Muscle layer of duodenum (tissue), 2 donors: ENCODE data around the gene OPCML.

Experiments used
- H3K27ac ChIP-seq: one replicate; pipeline ENCODE4 v1.7.0; 2013; ENCODE audit warnings: mild to moderate bottlenecking, low read length
- H3K27me3 ChIP-seq: one replicate; pipeline ENCODE4 v1.7.0; 2013; ENCODE audit warnings: low read depth, mild to moderate bottlenecking, control low read depth, low read length
- H3K36me3 ChIP-seq, 2 donors: one replicate each; pipeline ENCODE4 v1.7.0; 2013; ENCODE audit warnings: low read length in 2 of 2, control low read depth in 1 of 2, mild to moderate bottlenecking in 1 of 2; ENCODE audit not compliant: insufficient read depth in 2 of 2, control insufficient read depth in 1 of 2
- H3K4me1 ChIP-seq, 2 donors: one replicate each; pipeline ENCODE4 v1.7.0; 2013; ENCODE audit warnings: low read length in 2 of 2, mild to moderate bottlenecking in 2 of 2, control low read depth in 1 of 2, moderate library complexity in 1 of 2; ENCODE audit not compliant: insufficient read depth in 2 of 2, control insufficient read depth in 1 of 2
- H3K4me3 ChIP-seq, 2 donors: one replicate each; pipeline ENCODE4 v1.7.0; 2013; ENCODE audit warnings: low read length in 2 of 2, low read depth in 1 of 2, mild to moderate bottlenecking in 1 of 2
- H3K9me3 ChIP-seq, 2 donors: one replicate each; pipeline ENCODE4 v1.7.0; 2013; ENCODE audit warnings: low read length in 2 of 2, control low read depth in 1 of 2, mild to moderate bottlenecking in 1 of 2; ENCODE audit not compliant: control insufficient read depth in 1 of 2
- donor health status: healthy.

The OPCML gene

GRCh38 chr11:133197425-133197824, 334.9 kb downstream of the OPCML start:
- Histone ChIP-seq H3K27me3 (no peaks in the 10 kb centered on the region), H3K4me1 (no peaks in the 10 kb centered on the region), H3K36me3 (no peaks in the 10 kb centered on the region), H3K27ac (no peak overlapping the region), H3K9me3 (no peaks in the 10 kb centered on the region), H3K4me3 (no peak overlapping the region)

- H3K27me3 ChIP-seq = no peaks in the 10 kb centered on the region
Observed at GRCh38 chr11:133191931-133192330, 340.4 kb downstream of the OPCML start.

GRCh38 chr11:133181667-133182066, 350.6 kb downstream of the OPCML start:
- Histone ChIP-seq H3K9me3 (no peaks in the 10 kb centered on the region), H3K27ac (no peak overlapping the region), H3K4me1 (no peaks in the 10 kb centered on the region), H3K27me3 (no peaks in the 10 kb centered on the region), H3K4me3 (no peak overlapping the region), H3K36me3 (no peaks in the 10 kb centered on the region)

More at GRCh38 chr11:133191931-133192330, 340.4 kb downstream of the OPCML start:
- Histone ChIP-seq H3K4me3 (no peak overlapping the region), H3K36me3 (no peaks in the 10 kb centered on the region), H3K9me3 (no peaks in the 10 kb centered on the region), H3K4me1 (no peaks in the 10 kb centered on the region), H3K27ac (no peak overlapping the region)

GRCh38 chr11:133181066-133181465, 351.2 kb downstream of the OPCML start:
- no peaks in the 10 kb centered on the region for H3K27me3 ChIP-seq
- no peaks in the 10 kb centered on the region for H3K4me1 ChIP-seq
- H3K36me3 ChIP-seq = no peaks in the 10 kb centered on the region
- H3K4me3 ChIP-seq = no peak overlapping the region
- no peak overlapping the region for H3K27ac ChIP-seq
- H3K9me3 ChIP-seq = no peaks in the 10 kb centered on the region

GRCh38 chr11:133180201-133180600, 352.1 kb downstream of the OPCML start:
- Histone ChIP-seq H3K27me3 (no peaks in the 10 kb centered on the region), H3K4me1 (no peaks in the 10 kb centered on the region), H3K4me3 (no peak overlapping the region), H3K27ac (no peak overlapping the region), H3K9me3 (no peaks in the 10 kb centered on the region), H3K36me3 (no peaks in the 10 kb centered on the region)

GRCh38 chr11:133176748-133177147, 355.6 kb downstream of the OPCML start:
- no peak overlapping the region for H3K27ac ChIP-seq
- no peaks in the 10 kb centered on the region for H3K4me1 ChIP-seq
- no peaks in the 10 kb centered on the region for H3K9me3 ChIP-seq
- H3K27me3 ChIP-seq = no peaks in the 10 kb centered on the region
- H3K36me3 ChIP-seq = no peaks in the 10 kb centered on the region
- H3K4me3 ChIP-seq = no peak overlapping the region

- H3K27me3 ChIP-seq = no peaks in the 10 kb centered on the region
- H3K27ac ChIP-seq = no peak overlapping the region
- no peaks in the 10 kb centered on the region for H3K9me3 ChIP-seq
- H3K36me3 ChIP-seq = no peaks in the 10 kb centered on the region
- H3K4me1 ChIP-seq = no peaks in the 10 kb centered on the region
- no peak overlapping the region for H3K4me3 ChIP-seq
Observed at GRCh38 chr11:133175103-133175502, 357.2 kb downstream of the OPCML start.

GRCh38 chr11:133173810-133174412, 358.4 kb downstream of the OPCML start:
- no peak overlapping the region for H3K4me3 ChIP-seq
- no peak overlapping the region for H3K27ac ChIP-seq
- no peaks in the 10 kb centered on the region for H3K4me1 ChIP-seq
- no peaks in the 10 kb centered on the region for H3K9me3 ChIP-seq
- no peaks in the 10 kb centered on the region for H3K27me3 ChIP-seq
- H3K36me3 ChIP-seq = no peaks in the 10 kb centered on the region

GRCh38 chr11:133172349-133172748, 360.0 kb downstream of the OPCML start:
- Histone ChIP-seq H3K4me1 (no peaks in the 10 kb centered on the region), H3K4me3 (no peak overlapping the region), H3K9me3 (no peaks in the 10 kb centered on the region), H3K27me3 (no peaks in the 10 kb centered on the region), H3K36me3 (no peaks in the 10 kb centered on the region), H3K27ac (no peak overlapping the region)

- Histone ChIP-seq H3K27me3 (no peaks in the 10 kb centered on the region), H3K4me3 (no peak overlapping the region), H3K9me3 (no peaks in the 10 kb centered on the region), H3K27ac (no peak overlapping the region), H3K4me1 (no peaks in the 10 kb centered on the region), H3K36me3 (no peaks in the 10 kb centered on the region)
Observed at GRCh38 chr11:133171374-133171773, 360.9 kb downstream of the OPCML start.

GRCh38 chr11:133168016-133168415, 364.3 kb downstream of the OPCML start:
- H3K9me3 ChIP-seq = no peaks in the 10 kb centered on the region
- peaks cover 0 to 5% of the 10 kb centered on the region in 2 donors for H3K4me1 ChIP-seq
- no peaks in the 10 kb centered on the region for H3K27me3 ChIP-seq
- H3K27ac ChIP-seq = no peak overlapping the region
- no peaks in the 10 kb centered on the region for H3K36me3 ChIP-seq
- no peak overlapping the region for H3K4me3 ChIP-seq

GRCh38 chr11:133166662-133167061, 365.6 kb downstream of the OPCML start:
- Histone ChIP-seq H3K4me3 (no peak overlapping the region), H3K36me3 (no peaks in the 10 kb centered on the region), H3K4me1 (peaks cover 0 to 5% of the 10 kb centered on the region in 2 donors), H3K9me3 (no peaks in the 10 kb centered on the region), H3K27me3 (no peaks in the 10 kb centered on the region), H3K27ac (no peak overlapping the region)
